OCI-LY3 (cell line): ENCODE measurements around the gene TBC1D13.

ENCODE experiments used
- EZH2phosphoT487 ChIP-seq: fragments of 200-600 bp; shearing (Covaris generic); IDR thresholded peaks from 2 replicates; pipeline ENCODE4 v1.6.1; 2018; ENCODE audit warnings: antibody characterized with exemption, mixed run types, low read depth
- TF ChIP-seq, protein P1 (sequence below): fragments of 200-600, 300-600 bp; sonication (generic); IDR thresholded peaks from 2 replicates; pipeline ENCODE4 v1.5.1; 2014; ENCODE audit warnings: antibody characterized with exemption, low read length, low read depth

DNA sequence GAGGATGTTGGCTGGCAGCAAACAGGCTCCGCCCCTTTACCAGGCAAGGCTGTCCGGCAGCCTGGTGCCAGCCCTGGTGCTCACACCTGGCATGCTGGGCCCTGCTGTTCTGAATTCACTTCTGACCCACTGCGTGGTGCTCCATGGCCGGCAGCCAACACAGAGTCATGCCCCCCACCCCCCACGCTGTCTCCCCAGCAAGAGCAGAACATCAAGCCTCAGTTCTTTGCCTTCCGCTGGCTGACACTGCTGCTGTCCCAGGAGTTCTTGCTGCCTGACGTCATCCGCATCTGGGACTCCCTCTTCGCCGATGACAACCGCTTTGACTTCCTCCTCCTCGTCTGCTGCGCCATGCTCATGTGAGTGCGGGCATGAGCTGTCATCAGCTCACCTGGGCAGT is 18.6 kb downstream of the TBC1D13 start:
- TF ChIP-seq, protein P1, sequence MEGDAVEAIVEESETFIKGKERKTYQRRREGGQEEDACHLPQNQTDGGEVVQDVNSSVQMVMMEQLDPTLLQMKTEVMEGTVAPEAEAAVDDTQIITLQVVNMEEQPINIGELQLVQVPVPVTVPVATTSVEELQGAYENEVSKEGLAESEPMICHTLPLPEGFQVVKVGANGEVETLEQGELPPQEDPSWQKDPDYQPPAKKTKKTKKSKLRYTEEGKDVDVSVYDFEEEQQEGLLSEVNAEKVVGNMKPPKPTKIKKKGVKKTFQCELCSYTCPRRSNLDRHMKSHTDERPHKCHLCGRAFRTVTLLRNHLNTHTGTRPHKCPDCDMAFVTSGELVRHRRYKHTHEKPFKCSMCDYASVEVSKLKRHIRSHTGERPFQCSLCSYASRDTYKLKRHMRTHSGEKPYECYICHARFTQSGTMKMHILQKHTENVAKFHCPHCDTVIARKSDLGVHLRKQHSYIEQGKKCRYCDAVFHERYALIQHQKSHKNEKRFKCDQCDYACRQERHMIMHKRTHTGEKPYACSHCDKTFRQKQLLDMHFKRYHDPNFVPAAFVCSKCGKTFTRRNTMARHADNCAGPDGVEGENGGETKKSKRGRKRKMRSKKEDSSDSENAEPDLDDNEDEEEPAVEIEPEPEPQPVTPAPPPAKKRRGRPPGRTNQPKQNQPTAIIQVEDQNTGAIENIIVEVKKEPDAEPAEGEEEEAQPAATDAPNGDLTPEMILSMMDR = no peak
- no peak for TF ChIP-seq EZH2phosphoT487
